ENCODE results near the gene ARSB.

DNA sequence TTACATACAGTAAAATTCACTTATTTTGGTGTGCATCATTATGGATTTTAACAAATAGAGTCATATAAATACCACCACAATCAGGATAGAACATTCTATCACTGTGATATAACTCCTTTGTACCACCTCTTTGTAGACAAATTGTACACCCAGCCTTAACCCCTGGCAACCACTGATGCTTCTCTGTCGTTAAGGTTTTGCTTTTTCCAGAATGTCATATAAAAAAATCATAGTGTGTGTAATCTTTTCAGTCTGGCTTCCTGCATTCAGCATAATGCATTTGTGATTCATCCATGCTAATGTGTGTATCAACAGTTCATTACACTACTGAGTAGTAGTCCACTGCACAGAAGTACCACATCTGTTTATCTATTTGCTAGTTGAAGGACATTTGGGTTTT lies 81.2 kb downstream of the ARSB start:
- TF ChIP-seq, protein P1, sequence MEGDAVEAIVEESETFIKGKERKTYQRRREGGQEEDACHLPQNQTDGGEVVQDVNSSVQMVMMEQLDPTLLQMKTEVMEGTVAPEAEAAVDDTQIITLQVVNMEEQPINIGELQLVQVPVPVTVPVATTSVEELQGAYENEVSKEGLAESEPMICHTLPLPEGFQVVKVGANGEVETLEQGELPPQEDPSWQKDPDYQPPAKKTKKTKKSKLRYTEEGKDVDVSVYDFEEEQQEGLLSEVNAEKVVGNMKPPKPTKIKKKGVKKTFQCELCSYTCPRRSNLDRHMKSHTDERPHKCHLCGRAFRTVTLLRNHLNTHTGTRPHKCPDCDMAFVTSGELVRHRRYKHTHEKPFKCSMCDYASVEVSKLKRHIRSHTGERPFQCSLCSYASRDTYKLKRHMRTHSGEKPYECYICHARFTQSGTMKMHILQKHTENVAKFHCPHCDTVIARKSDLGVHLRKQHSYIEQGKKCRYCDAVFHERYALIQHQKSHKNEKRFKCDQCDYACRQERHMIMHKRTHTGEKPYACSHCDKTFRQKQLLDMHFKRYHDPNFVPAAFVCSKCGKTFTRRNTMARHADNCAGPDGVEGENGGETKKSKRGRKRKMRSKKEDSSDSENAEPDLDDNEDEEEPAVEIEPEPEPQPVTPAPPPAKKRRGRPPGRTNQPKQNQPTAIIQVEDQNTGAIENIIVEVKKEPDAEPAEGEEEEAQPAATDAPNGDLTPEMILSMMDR (IDR thresholded peaks at IDR 0.05): no peak
- TF ChIP-seq POLR2A (IDR thresholded peaks at IDR 0.05): no peak

Data from transverse colon (tissue), 3 donors.